Measurements from ENCODE around the gene CHEK1. TPM values are rescaled to one million over a fixed set of nuclear protein-coding genes. Genes with fewer than 3 reads are reported as not detected.

Gene CHEK1
- total RNA-seq, 1 experiment from 2014 or later: 111 TPM

DNA sequence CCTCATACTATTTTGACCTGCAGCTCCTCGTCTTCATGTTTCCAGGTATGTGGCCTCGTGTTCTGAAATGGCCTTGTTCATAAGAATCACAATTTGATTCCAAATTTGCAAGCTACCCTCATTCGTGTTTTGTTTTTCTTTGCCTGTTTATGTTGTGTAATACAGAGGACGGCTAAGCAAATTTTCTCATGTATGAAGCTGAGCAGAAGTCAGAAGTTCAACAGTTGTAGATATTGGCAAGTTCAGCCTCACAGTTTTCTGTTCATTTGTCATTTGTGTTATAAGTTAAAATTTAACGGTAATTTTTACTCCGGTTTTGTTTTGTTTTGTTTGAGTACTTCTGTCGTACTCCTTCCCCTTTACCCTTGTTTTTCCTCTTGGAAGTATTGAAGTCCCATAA lies 15.4 kb upstream of the CHEK1 start:
- Mint-ChIP-seq H3K27me3 (ENCODE audit: low read depth) (no peaks in the 10 kb centered on the region), H3K4me1 (no peaks in the 10 kb centered on the region), H3K9me3 (no peaks in the 10 kb centered on the region), H3K36me3 (peaks cover 76% of the 10 kb centered on the region), H3K27ac (no peak overlapping the region), H3K4me3 (no peak overlapping the region)
- CTCF ChIA-PET: no interaction called here
- no peak for ATAC-seq
- DNase-seq (ENCODE audit: low spot score): no peak
- TF ChIP-seq E2F1 (CRISPR knock-in tag; IDR thresholded peaks at IDR 0.05): no peak
- no peak for TF ChIP-seq IRF2 (CRISPR knock-in tag; IDR thresholded peaks at IDR 0.05; ENCODE audit: borderline replicate concordance, low read depth)
- TF ChIP-seq ZNF416 (CRISPR knock-in tag; IDR thresholded peaks at IDR 0.05): no peak
- TF ChIP-seq ETV6 (CRISPR knock-in tag; IDR thresholded peaks at IDR 0.05): no peak
- TF ChIP-seq, protein P1, sequence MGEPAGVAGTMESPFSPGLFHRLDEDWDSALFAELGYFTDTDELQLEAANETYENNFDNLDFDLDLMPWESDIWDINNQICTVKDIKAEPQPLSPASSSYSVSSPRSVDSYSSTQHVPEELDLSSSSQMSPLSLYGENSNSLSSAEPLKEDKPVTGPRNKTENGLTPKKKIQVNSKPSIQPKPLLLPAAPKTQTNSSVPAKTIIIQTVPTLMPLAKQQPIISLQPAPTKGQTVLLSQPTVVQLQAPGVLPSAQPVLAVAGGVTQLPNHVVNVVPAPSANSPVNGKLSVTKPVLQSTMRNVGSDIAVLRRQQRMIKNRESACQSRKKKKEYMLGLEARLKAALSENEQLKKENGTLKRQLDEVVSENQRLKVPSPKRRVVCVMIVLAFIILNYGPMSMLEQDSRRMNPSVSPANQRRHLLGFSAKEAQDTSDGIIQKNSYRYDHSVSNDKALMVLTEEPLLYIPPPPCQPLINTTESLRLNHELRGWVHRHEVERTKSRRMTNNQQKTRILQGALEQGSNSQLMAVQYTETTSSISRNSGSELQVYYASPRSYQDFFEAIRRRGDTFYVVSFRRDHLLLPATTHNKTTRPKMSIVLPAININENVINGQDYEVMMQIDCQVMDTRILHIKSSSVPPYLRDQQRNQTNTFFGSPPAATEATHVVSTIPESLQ (CRISPR knock-in tag; IDR thresholded peaks at IDR 0.05): no peak
- TF ChIP-seq ZNF121 (CRISPR knock-in tag; IDR thresholded peaks at IDR 0.05): no peak
- TF ChIP-seq USF2 (CRISPR knock-in tag; IDR thresholded peaks at IDR 0.05): no peak
- TF ChIP-seq RORB (CRISPR knock-in tag; IDR thresholded peaks at IDR 0.05): no peak
- no peak for TF ChIP-seq CREM (CRISPR knock-in tag; IDR thresholded peaks at IDR 0.05)
- no peak for TF ChIP-seq JUN (CRISPR knock-in tag; IDR thresholded peaks at IDR 0.05)
- no peak for TF ChIP-seq FOXJ3 (CRISPR knock-in tag; IDR thresholded peaks at IDR 0.05; ENCODE audit: borderline replicate concordance)
- TF ChIP-seq MYBL2 (CRISPR knock-in tag; IDR thresholded peaks at IDR 0.05): no peak
- no peak for TF ChIP-seq ARID4B (CRISPR knock-in tag; IDR thresholded peaks at IDR 0.05; ENCODE audit: borderline replicate concordance)
- POLR2A ChIA-PET: no interaction called here

DNA sequence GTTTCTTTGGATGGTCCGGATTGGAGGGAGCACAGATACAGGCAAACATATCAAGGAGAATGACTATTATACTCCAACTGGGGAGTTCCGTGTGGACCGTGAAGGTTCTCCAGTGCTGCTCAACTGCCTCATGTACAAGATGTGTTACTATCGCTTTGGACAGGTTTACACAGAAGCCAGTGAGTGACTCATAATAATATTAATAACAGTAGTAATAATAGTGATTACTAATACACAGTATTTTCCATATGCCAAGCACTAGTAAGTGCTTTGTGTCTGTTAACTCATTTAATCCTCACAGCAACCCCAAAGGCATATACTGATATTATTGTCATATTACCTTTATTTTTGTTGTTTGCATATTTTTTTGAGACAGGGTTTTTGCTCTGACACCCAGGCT lies 6.6 kb upstream of the CHEK1 start:
- CTCF ChIA-PET: interaction anchor here (1.0 kb wide), 1 partner anchor 7 kb away, joined by 3 read pairs; no protein-coding TSS in a partner anchor
- Mint-ChIP-seq H3K4me1 (no peaks in the 10 kb centered on the region), H3K9me3 (no peaks in the 10 kb centered on the region), H3K27me3 (ENCODE audit: low read depth) (no peaks in the 10 kb centered on the region), H3K27ac (no peak overlapping the region), H3K4me3 (no peak overlapping the region), H3K36me3 (peaks cover 77% of the 10 kb centered on the region)
- no peak for TF ChIP-seq JAZF1 (CRISPR knock-in tag; IDR thresholded peaks at IDR 0.05)
- no peak for TF ChIP-seq NR3C1 (CRISPR knock-in tag; conservative IDR thresholded peaks at IDR 0.05; ENCODE audit: low read depth)
- no peak for TF ChIP-seq ETV6 (CRISPR knock-in tag; IDR thresholded peaks at IDR 0.05)
- TF ChIP-seq, protein P2, sequence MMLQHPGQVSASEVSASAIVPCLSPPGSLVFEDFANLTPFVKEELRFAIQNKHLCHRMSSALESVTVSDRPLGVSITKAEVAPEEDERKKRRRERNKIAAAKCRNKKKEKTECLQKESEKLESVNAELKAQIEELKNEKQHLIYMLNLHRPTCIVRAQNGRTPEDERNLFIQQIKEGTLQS (CRISPR knock-in tag; conservative IDR thresholded peaks at IDR 0.05): no peak
- TF ChIP-seq MYBL2 (CRISPR knock-in tag; IDR thresholded peaks at IDR 0.05): no peak
- TF ChIP-seq CREM (CRISPR knock-in tag; IDR thresholded peaks at IDR 0.05): no peak
- no peak for TF ChIP-seq USF2 (CRISPR knock-in tag; IDR thresholded peaks at IDR 0.05)
- TF ChIP-seq, protein P3, sequence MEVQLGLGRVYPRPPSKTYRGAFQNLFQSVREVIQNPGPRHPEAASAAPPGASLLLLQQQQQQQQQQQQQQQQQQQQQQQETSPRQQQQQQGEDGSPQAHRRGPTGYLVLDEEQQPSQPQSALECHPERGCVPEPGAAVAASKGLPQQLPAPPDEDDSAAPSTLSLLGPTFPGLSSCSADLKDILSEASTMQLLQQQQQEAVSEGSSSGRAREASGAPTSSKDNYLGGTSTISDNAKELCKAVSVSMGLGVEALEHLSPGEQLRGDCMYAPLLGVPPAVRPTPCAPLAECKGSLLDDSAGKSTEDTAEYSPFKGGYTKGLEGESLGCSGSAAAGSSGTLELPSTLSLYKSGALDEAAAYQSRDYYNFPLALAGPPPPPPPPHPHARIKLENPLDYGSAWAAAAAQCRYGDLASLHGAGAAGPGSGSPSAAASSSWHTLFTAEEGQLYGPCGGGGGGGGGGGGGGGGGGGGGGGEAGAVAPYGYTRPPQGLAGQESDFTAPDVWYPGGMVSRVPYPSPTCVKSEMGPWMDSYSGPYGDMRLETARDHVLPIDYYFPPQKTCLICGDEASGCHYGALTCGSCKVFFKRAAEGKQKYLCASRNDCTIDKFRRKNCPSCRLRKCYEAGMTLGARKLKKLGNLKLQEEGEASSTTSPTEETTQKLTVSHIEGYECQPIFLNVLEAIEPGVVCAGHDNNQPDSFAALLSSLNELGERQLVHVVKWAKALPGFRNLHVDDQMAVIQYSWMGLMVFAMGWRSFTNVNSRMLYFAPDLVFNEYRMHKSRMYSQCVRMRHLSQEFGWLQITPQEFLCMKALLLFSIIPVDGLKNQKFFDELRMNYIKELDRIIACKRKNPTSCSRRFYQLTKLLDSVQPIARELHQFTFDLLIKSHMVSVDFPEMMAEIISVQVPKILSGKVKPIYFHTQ (CRISPR knock-in tag; IDR thresholded peaks at IDR 0.05): no peak
- no peak for TF ChIP-seq SP1 (CRISPR knock-in tag; conservative IDR thresholded peaks at IDR 0.05)
- no peak for TF ChIP-seq GTF2I (CRISPR knock-in tag; conservative IDR thresholded peaks at IDR 0.05)
- ATAC-seq: no peak
- DNase-seq (ENCODE audit: low spot score): no peak
- POLR2A ChIA-PET: interaction anchor here (0.6 kb wide), 1 partner anchor 49 kb away, joined by 3 read pairs; no protein-coding TSS in a partner anchor

All from WTC11 (cell line).